Loucy (cell line): ENCODE results near the gene LARP1B.

Experiments
- EZH2phosphoT487 ChIP-seq: fragments of 200-600 bp; IDR thresholded peaks from 2 replicates; pipeline ENCODE4 v1.6.1; 2018; ENCODE audit warnings: antibody characterized with exemption, mild to moderate bottlenecking, moderate library complexity, borderline replicate concordance
- TF ChIP-seq, protein P1 (sequence below): fragments of 200-600 bp; sonication (generic); conservative IDR thresholded peaks from 2 replicates; pipeline ENCODE4 v1.5.1; 2014; ENCODE audit warnings: mild to moderate bottlenecking, antibody characterized with exemption, low read length

- TF ChIP-seq, protein P1, sequence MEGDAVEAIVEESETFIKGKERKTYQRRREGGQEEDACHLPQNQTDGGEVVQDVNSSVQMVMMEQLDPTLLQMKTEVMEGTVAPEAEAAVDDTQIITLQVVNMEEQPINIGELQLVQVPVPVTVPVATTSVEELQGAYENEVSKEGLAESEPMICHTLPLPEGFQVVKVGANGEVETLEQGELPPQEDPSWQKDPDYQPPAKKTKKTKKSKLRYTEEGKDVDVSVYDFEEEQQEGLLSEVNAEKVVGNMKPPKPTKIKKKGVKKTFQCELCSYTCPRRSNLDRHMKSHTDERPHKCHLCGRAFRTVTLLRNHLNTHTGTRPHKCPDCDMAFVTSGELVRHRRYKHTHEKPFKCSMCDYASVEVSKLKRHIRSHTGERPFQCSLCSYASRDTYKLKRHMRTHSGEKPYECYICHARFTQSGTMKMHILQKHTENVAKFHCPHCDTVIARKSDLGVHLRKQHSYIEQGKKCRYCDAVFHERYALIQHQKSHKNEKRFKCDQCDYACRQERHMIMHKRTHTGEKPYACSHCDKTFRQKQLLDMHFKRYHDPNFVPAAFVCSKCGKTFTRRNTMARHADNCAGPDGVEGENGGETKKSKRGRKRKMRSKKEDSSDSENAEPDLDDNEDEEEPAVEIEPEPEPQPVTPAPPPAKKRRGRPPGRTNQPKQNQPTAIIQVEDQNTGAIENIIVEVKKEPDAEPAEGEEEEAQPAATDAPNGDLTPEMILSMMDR: no peak
- TF ChIP-seq EZH2phosphoT487: no peak
These were observed at the start of gene LARP1B for GRCh38 chr4:128060699-128061565.
